AG04450 (cell line): Measurements from ENCODE around the gene FLT3LG. TPM values are rescaled to one million over a fixed set of nuclear protein-coding genes. Genes with fewer than 3 reads are reported as not detected.

ENCODE experiments used
- CTCF ChIA-PET: fragments of 300-600, 350-600 bp; formaldehyde crosslinking; extraction: SDS; loops from one replicate; lab custom pipeline; 2022; ENCODE audit warnings: antibody characterized with exemption, inconsistent platforms; lab: Charles Lee
- POLR2A ChIA-PET: fragments of 350-600 bp; formaldehyde crosslinking; extraction: SDS; loops from one replicate; lab custom pipeline; 2021; ENCODE audit warnings: antibody characterized with exemption, inconsistent platforms; lab: Yijun Ruan, JAX
- DNase-seq: peaks from one replicate; pipeline ENCODE4 v3.0.0-alpha.2; 2011; ENCODE audit warnings: low read depth, low spot score
- H3K27ac ChIP-seq: one replicate; pipeline ENCODE4 v1.5.1; 2012; ENCODE audit warnings: low read depth, low read length, control low read depth
- H3K27me3 ChIP-seq: one replicate; pipeline ENCODE4 v1.6.0; 2012; ENCODE audit warnings: low read length; ENCODE audit not compliant: control insufficient read depth, insufficient read depth
- H3K4me3 ChIP-seq: 2 replicates; pipeline ENCODE4 v1.5.1; 2011; ENCODE audit warnings: mild to moderate bottlenecking, low read depth, low read length, control low read depth
- H3K9me3 ChIP-seq: 2 replicates; pipeline ENCODE4 v1.5.1; 2012; ENCODE audit warnings: low read length; ENCODE audit not compliant: control insufficient read depth, insufficient read depth
- CTCF ChIP-seq: IDR thresholded peaks from 2 replicates; pipeline ENCODE4 v1.5.1; 2011; ENCODE audit warnings: low read depth, low read length, control low read depth, inconsistent platforms
- polyA plus RNA-seq: library from polyadenylated mRNA; depleted of rRNA; stranded (reverse); fragments of >200 nt; gene quantifications from 2 replicates; pipeline ENCODE4 v1.2.3, GENCODE V29; 2011

Gene FLT3LG
- polyA plus RNA-seq, 1 experiment = 3.7 TPM

DNA sequence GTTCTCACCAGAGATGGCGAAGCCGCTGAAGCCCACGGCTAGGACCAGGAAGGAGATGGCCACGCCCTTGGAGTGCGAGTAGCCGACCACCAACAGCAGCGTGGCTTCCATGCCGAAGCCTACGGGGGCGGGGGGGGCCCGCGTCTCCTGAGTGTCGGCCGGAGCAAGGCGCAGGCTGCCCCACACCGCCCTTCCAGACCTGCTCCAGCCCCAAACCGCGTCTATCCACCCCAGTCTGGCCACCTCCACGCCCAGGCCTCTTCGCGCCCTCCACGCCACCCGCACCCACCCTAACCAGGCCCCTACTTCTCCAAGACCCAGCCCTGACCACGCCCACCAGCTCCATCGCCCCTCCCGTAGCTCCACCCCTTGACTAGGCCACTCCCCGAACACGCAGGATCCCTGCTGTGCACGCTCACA, 42.7 kb upstream of the FLT3LG start:
- ChIA-PET CTCF (interaction anchor here (0.7 kb wide), 1 partner anchor 116 kb away, joined by 3 read pairs; no protein-coding TSS in a partner anchor), POLR2A (no interaction called here)
- no peak for TF ChIP-seq CTCF
- Histone ChIP-seq H3K4me3 (no peak overlapping the region), H3K9me3 (peaks cover 26% of the 10 kb centered on the region; the same call in 1 of the 2 replicates), H3K27ac (no peak overlapping the region), H3K27me3 (peaks cover 97% of the 10 kb centered on the region)
- DNase-seq = no peak

DNA sequence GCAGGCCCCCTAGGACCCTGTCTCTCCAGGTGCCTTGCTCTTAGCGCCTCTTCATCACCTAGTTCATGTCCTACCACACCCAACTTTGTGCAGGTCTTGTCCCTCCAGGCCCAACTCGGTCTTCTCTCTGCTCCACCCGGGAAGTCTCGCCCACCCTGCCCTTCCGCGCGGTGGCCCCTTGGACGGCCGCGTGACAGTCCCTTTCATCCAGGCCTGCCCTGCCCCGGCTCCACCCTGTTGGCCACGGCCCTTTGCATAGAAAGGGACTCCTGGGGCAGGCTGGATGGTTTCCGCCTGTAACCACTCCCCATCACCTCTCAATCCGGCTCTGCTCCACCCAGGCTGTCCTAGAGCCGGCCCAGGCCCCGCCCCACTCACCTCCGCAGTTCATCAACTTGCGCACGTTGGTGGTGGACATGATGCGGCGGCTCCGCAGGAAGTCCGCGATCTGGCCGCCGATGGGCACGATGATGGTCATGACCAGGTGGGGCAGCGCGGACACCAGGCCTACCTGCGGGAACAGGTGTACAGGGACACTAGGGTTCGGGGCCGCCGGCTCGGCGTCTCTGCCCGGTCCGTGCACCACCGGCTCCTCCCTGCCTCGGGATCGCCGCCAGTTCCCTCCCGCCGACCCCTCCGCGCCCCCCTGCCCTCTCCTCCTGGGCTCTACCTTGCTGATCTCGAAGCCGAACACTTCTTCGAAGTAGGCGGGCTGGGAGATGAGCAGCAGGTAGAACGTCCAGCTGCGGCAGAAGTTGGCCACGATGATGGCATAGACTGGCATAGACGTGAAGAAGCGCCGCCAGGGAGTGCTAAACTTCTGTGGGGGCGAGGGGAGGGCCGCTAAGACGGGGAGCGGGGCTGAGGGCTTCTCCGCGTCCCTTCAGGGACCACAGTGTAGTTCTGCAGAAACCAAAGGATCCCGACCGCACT, 41.6 kb upstream of the FLT3LG start:
- peaks cover 27% of the 10 kb centered on the region; the same call in 1 of the 2 replicates for H3K9me3 ChIP-seq
- POLR2A ChIA-PET = no interaction called here
- CTCF ChIA-PET = no interaction called here
- no peak for DNase-seq
- no peak overlapping the region for H3K4me3 ChIP-seq
- no peak for TF ChIP-seq CTCF
- H3K27ac ChIP-seq = no peak overlapping the region
- peaks cover 96% of the 10 kb centered on the region for H3K27me3 ChIP-seq

- CTCF ChIA-PET = no interaction called here
- POLR2A ChIA-PET = no interaction called here
- Histone ChIP-seq H3K27me3 (peaks cover 94% of the 10 kb centered on the region), H3K27ac (no peak overlapping the region), H3K9me3 (peaks cover 27% of the 10 kb centered on the region; the same call in 1 of the 2 replicates), H3K4me3 (no peak overlapping the region)
- no peak for TF ChIP-seq CTCF
- DNase-seq = no peak
Observed at GRCh38 chr19:49433240-49433901, 40.6 kb upstream of the FLT3LG start.

- POLR2A ChIA-PET = no interaction called here
- Histone ChIP-seq H3K9me3 (peaks cover 27% of the 10 kb centered on the region; the same call in 1 of the 2 replicates), H3K27ac (no peak overlapping the region), H3K27me3 (peaks cover 95% of the 10 kb centered on the region), H3K4me3 (no peak overlapping the region)
- DNase-seq = no peak
- CTCF ChIA-PET = no interaction called here
- no peak for TF ChIP-seq CTCF
Observed at GRCh38 chr19:49434907-49435583, 39.0 kb upstream of the FLT3LG start.
